WTC11 (cell line): ENCODE data around the gene NTRK3. TPM values are rescaled to one million over a fixed set of nuclear protein-coding genes. Genes with fewer than 3 reads are reported as not detected.

ENCODE experiments used
- ATAC-seq: fragments of 200-7000 bp; cut with Tn5 transposase; 2 replicates; pipeline ENCODE4 v1.10.0; 2021; ENCODE audit warnings: mild to moderate bottlenecking, moderate library complexity
- CTCF ChIA-PET: fragments of 300-600 bp; sonication (Branson Sonifier 250); formaldehyde crosslinking; loops from one replicate; lab custom pipeline; 2021; ENCODE audit warnings: antibody characterized with exemption; lab: Charles Lee
- POLR2A ChIA-PET: fragments of 350-600 bp; sonication (Branson Sonifier 250); formaldehyde crosslinking; loops from one replicate; lab custom pipeline; 2021; ENCODE audit warnings: antibody characterized with exemption; lab: Charles Lee
- DNase-seq: peaks from one replicate; pipeline ENCODE4 v3.0.0; 2021; ENCODE audit warnings: low spot score
- H3K27ac Mint-ChIP-seq: 2 replicates; pipeline ENCODE4 v1.8.0; 2021; ENCODE audit warnings: mixed read lengths
- H3K27me3 Mint-ChIP-seq: 2 replicates; pipeline ENCODE4 v1.8.0; 2021; ENCODE audit warnings: low read depth, mild to moderate bottlenecking, moderate library complexity, mixed read lengths
- H3K36me3 Mint-ChIP-seq: 2 replicates; pipeline ENCODE4 v1.8.0; 2021; ENCODE audit warnings: mixed read lengths
- H3K4me1 Mint-ChIP-seq: 2 replicates; pipeline ENCODE4 v1.8.0; 2022; ENCODE audit warnings: mixed read lengths
- H3K4me3 Mint-ChIP-seq: 2 replicates; pipeline ENCODE4 v1.8.0; 2021; ENCODE audit warnings: mild to moderate bottlenecking, moderate library complexity, mixed read lengths
- H3K9me3 Mint-ChIP-seq: 2 replicates; pipeline ENCODE4 v1.8.0; 2021; ENCODE audit warnings: mixed read lengths
- AR ChIP-seq: fragments of 250-450 bp; sonication (Bioruptor Pico); IDR thresholded peaks from 2 replicates; pipeline ENCODE4 v1.9.0; 2021; ENCODE audit warnings: mild to moderate bottlenecking
- ATF2 ChIP-seq: sonication (generic); formaldehyde crosslinking; IDR thresholded peaks from 2 replicates; pipeline ENCODE4 v1.8.1; 2022; ENCODE audit warnings: low read depth, missing genetic modification reagents, borderline replicate concordance
- CTCF ChIP-seq: fragments of 200-600 bp; IDR thresholded peaks from 2 replicates; pipeline ENCODE4 v1.8.0; 2022; ENCODE audit warnings: antibody characterized with exemption
- EMX1 ChIP-seq: fragments of 250-450 bp; sonication (Bioruptor Pico); IDR thresholded peaks from 2 replicates; pipeline ENCODE4 v1.8.0; 2021; ENCODE audit warnings: mild to moderate bottlenecking
- ERG ChIP-seq: fragments of 250-450 bp; sonication (Bioruptor Pico); IDR thresholded peaks from 2 replicates; pipeline ENCODE4 v1.8.0; 2021; ENCODE audit warnings: mild to moderate bottlenecking
- ESRRA ChIP-seq: sonication (generic); formaldehyde crosslinking; IDR thresholded peaks from 2 replicates; pipeline ENCODE4 v1.8.1; 2022; ENCODE audit warnings: mild to moderate bottlenecking, missing genetic modification reagents, borderline replicate concordance
- FOXK1 ChIP-seq: sonication (generic); formaldehyde crosslinking; IDR thresholded peaks from 2 replicates; pipeline ENCODE4 v1.8.0; 2022; ENCODE audit warnings: mild to moderate bottlenecking, moderate library complexity, missing genetic modification reagents
- FOXP1 ChIP-seq: sonication (generic); formaldehyde crosslinking; IDR thresholded peaks from 2 replicates; pipeline ENCODE4 v1.8.0; 2022; ENCODE audit warnings: missing genetic modification reagents, mild to moderate bottlenecking, moderate library complexity, borderline replicate concordance
- FOXP4 ChIP-seq: sonication (generic); formaldehyde crosslinking; IDR thresholded peaks from 2 replicates; pipeline ENCODE4 v1.8.0; 2022; ENCODE audit warnings: mild to moderate bottlenecking, missing genetic modification reagents
- GABPB1 ChIP-seq: sonication (generic); formaldehyde crosslinking; IDR thresholded peaks from 2 replicates; pipeline ENCODE4 v1.8.1; 2023; ENCODE audit warnings: mild to moderate bottlenecking, missing genetic modification reagents
- GRHL2 ChIP-seq: fragments of 250-450 bp; sonication (Bioruptor Pico); IDR thresholded peaks from 2 replicates; pipeline ENCODE4 v1.8.0; 2022; ENCODE audit warnings: mild to moderate bottlenecking, moderate library complexity; ENCODE audit not compliant: insufficient replicate concordance, severe bottlenecking
- KAT7 ChIP-seq: sonication (generic); formaldehyde crosslinking; IDR thresholded peaks from 2 replicates; pipeline ENCODE4 v1.8.1; 2023; ENCODE audit warnings: missing genetic modification reagents, mild to moderate bottlenecking, borderline replicate concordance
- MAX ChIP-seq: sonication (generic); formaldehyde crosslinking; IDR thresholded peaks from 2 replicates; pipeline ENCODE4 v1.8.0; 2022; ENCODE audit warnings: mild to moderate bottlenecking, missing genetic modification reagents
- MYBL2 ChIP-seq: sonication (generic); formaldehyde crosslinking; IDR thresholded peaks from 2 replicates; pipeline ENCODE4 v1.8.1; 2023; ENCODE audit warnings: mild to moderate bottlenecking, moderate library complexity, missing genetic modification reagents
- NFATC4 ChIP-seq: fragments of 250-450 bp; sonication (Bioruptor Pico); IDR thresholded peaks from 2 replicates; pipeline ENCODE4 v1.9.0; 2021; ENCODE audit warnings: mild to moderate bottlenecking
- NR3C1 ChIP-seq: sonication (generic); formaldehyde crosslinking; conservative IDR thresholded peaks from 2 replicates; pipeline ENCODE4 v1.8.1; 2023; ENCODE audit warnings: low read depth, mild to moderate bottlenecking, missing genetic modification reagents
- RORB ChIP-seq: fragments of 250-450 bp; sonication (Bioruptor Pico); IDR thresholded peaks from 2 replicates; pipeline ENCODE4 v1.9.0; 2021; ENCODE audit warnings: mild to moderate bottlenecking
- TCF7 ChIP-seq: sonication (generic); formaldehyde crosslinking; IDR thresholded peaks from 2 replicates; pipeline ENCODE4 v1.8.0; 2022; ENCODE audit warnings: mild to moderate bottlenecking, low read depth, missing genetic modification reagents, moderate library complexity
- TEAD4 ChIP-seq: sonication (generic); formaldehyde crosslinking; IDR thresholded peaks from 2 replicates; pipeline ENCODE4 v1.8.0; 2022; ENCODE audit warnings: mild to moderate bottlenecking, missing genetic modification reagents
- TP53 ChIP-seq: sonication (generic); formaldehyde crosslinking; IDR thresholded peaks from 2 replicates; pipeline ENCODE4 v1.8.1; 2023; ENCODE audit warnings: mild to moderate bottlenecking, missing genetic modification reagents
- ZNF121 ChIP-seq: sonication (generic); formaldehyde crosslinking; IDR thresholded peaks from 2 replicates; pipeline ENCODE4 v1.8.0; 2023; ENCODE audit warnings: missing genetic modification reagents
- ZNF232 ChIP-seq: sonication (generic); formaldehyde crosslinking; IDR thresholded peaks from 2 replicates; pipeline ENCODE4 v1.8.0; 2022; ENCODE audit warnings: mild to moderate bottlenecking, missing genetic modification reagents
- ZNF317 ChIP-seq: sonication (generic); formaldehyde crosslinking; IDR thresholded peaks from 2 replicates; pipeline ENCODE4 v1.8.1; 2023; ENCODE audit warnings: low read depth, mild to moderate bottlenecking, moderate library complexity, missing genetic modification reagents, borderline replicate concordance
- ZNF425 ChIP-seq: fragments of 250-450 bp; sonication (Bioruptor Pico); conservative IDR thresholded peaks from 2 replicates; pipeline ENCODE4 v1.9.0; 2021; ENCODE audit warnings: mild to moderate bottlenecking
- total RNA-seq: library from RNA; stranded (reverse); gene quantifications from 3 replicates; pipeline ENCODE4 v1.2.3, GENCODE V29; 2021

Gene NTRK3
- total RNA-seq, 1 experiment from 2014 or later = 12.3 TPM

GRCh38 chr15:88187195-88187594 lies 69.3 kb downstream of the NTRK3 start (continued):
- TF ChIP-seq CTCF (no peak), RORB (CRISPR knock-in tag) (no peak), ERG (CRISPR knock-in tag) (no peak), EMX1 (CRISPR knock-in tag) (no peak), FOXK1 (no peak), GRHL2 (CRISPR knock-in tag) (no peak), TEAD4 (CRISPR knock-in tag) (no peak), ESRRA (no peak), AR (CRISPR knock-in tag) (no peak), ZNF317 (no peak)

- H3K9me3 Mint-ChIP-seq = no peaks in the 10 kb centered on the region
- H3K4me3 Mint-ChIP-seq = no peak overlapping the region
- CTCF ChIA-PET = no interaction called here
- H3K27me3 Mint-ChIP-seq = no peaks in the 10 kb centered on the region
- POLR2A ChIA-PET = no interaction called here
- DNase-seq (no peak), ATAC-seq (no peak)
- peaks cover 3% of the 10 kb centered on the region; the same call in 1 of the 2 replicates for H3K4me1 Mint-ChIP-seq
- no peaks in the 10 kb centered on the region for H3K36me3 Mint-ChIP-seq
- H3K27ac Mint-ChIP-seq = no peak overlapping the region
- TF ChIP-seq GABPB1 (no peak), ATF2 (CRISPR knock-in tag) (no peak), EMX1 (CRISPR knock-in tag) (no peak), TEAD4 (CRISPR knock-in tag) (no peak), KAT7 (CRISPR knock-in tag) (no peak), NFATC4 (CRISPR knock-in tag) (no peak), NR3C1 (CRISPR knock-in tag) (no peak), RORB (CRISPR knock-in tag) (no peak), MYBL2 (no peak), FOXP4 (no peak), FOXP1 (CRISPR knock-in tag) (no peak), MAX (CRISPR knock-in tag) (no peak), ZNF425 (CRISPR knock-in tag) (no peak), TCF7 (CRISPR knock-in tag) (no peak), TP53 (CRISPR knock-in tag) (no peak), ZNF232 (CRISPR knock-in tag) (no peak), ZNF121 (CRISPR knock-in tag) (no peak)
Observed at GRCh38 chr15:88185584-88185983, 71.0 kb downstream of the NTRK3 start.
